DND-41 (cell line): ENCODE data around the gene PLXNA3.

Source experiments
- ATAC-seq: fragments of 200-7000 bp; cut with Tn5 transposase; 3 replicates; pipeline ENCODE4 v1.9.1; 2021; ENCODE audit warnings: low read depth; ENCODE audit not compliant: insufficient read depth
- DNase-seq: peaks from one replicate; pipeline ENCODE4 v3.0.0-alpha.2; 2020
- H2AFZ ChIP-seq: 2 replicates; pipeline ENCODE4 v1.6.0; 2012; ENCODE audit warnings: low read depth, low read length
- H3K27ac ChIP-seq: 2 replicates; pipeline ENCODE4 v1.5.1; 2012; ENCODE audit warnings: low read length, inconsistent platforms
- H3K27me3 ChIP-seq: fragments of 200-600 bp; sonication (generic); 2 replicates; pipeline ENCODE4 v1.6.0; 2012; ENCODE audit warnings: low read length, mild to moderate bottlenecking, inconsistent platforms; ENCODE audit not compliant: insufficient read depth, poor library complexity
- H3K36me3 ChIP-seq: 2 replicates; pipeline ENCODE4 v1.5.1; 2012; ENCODE audit warnings: low read length, inconsistent platforms; ENCODE audit not compliant: insufficient read depth
- H3K4me1 ChIP-seq: 2 replicates; pipeline ENCODE4 v1.5.1; 2012; ENCODE audit warnings: mild to moderate bottlenecking, low read length; ENCODE audit not compliant: insufficient read depth
- H3K4me2 ChIP-seq: 2 replicates; pipeline ENCODE4 v1.6.0; 2012; ENCODE audit warnings: mild to moderate bottlenecking, moderate library complexity, low read length, inconsistent platforms; ENCODE audit not compliant: insufficient read depth
- H3K4me3 ChIP-seq, 2 experiments: fragments of 200-600 bp in 1 of 2; shearing (Covaris generic) in 1 of 2; 2 replicates each; pipeline ENCODE4 v1.5.1; 2012 to 2016; ENCODE audit warnings: inconsistent platforms in 2 of 2, low read length in 2 of 2, mild to moderate bottlenecking in 2 of 2, low read depth in 1 of 2, moderate library complexity in 1 of 2
- H3K79me2 ChIP-seq: 2 replicates; pipeline ENCODE4 v1.6.0; 2012; ENCODE audit warnings: low read length, inconsistent platforms; ENCODE audit not compliant: insufficient read depth
- H3K9ac ChIP-seq: 2 replicates; pipeline ENCODE4 v1.6.0; 2012; ENCODE audit warnings: low read depth, mild to moderate bottlenecking, inconsistent platforms, low read length, moderate library complexity
- H3K9me3 ChIP-seq: 2 replicates; pipeline ENCODE4 v1.5.1; 2012; ENCODE audit warnings: low read length, moderate library complexity, mild to moderate bottlenecking, inconsistent platforms; ENCODE audit not compliant: insufficient read depth, severe bottlenecking
- H4K20me1 ChIP-seq: 2 replicates; pipeline ENCODE4 v1.6.0; 2012; ENCODE audit warnings: low read length; ENCODE audit not compliant: insufficient read depth
- CTCF ChIP-seq: IDR thresholded peaks from 2 replicates; pipeline ENCODE4 v1.5.1; 2012; ENCODE audit warnings: borderline replicate concordance, low read length, moderate library complexity, mild to moderate bottlenecking; ENCODE audit not compliant: poor library complexity, severe bottlenecking; ENCODE audit errors: extremely low read depth
- EZH2 ChIP-seq: IDR thresholded peaks from 3 replicates; pipeline ENCODE4 v1.6.1; 2012; ENCODE audit warnings: borderline replicate concordance, low read depth, mild to moderate bottlenecking, moderate library complexity, low read length, inconsistent platforms; ENCODE audit not compliant: severe bottlenecking

Gene PLXNA3

GRCh38 chrX:154470434-154470833 is 12.4 kb downstream of the PLXNA3 start:
- H3K9me3 ChIP-seq = no peaks in the 10 kb centered on the region
- H3K79me2 ChIP-seq = no peaks in the 10 kb centered on the region
- peaks cover 57% of the 10 kb centered on the region for H3K36me3 ChIP-seq
- H3K4me1 ChIP-seq = no peaks in the 10 kb centered on the region
- DNase-seq = no peak
- TF ChIP-seq CTCF (no peak), EZH2 (no peak)
- H3K4me2 ChIP-seq = no peak overlapping the region
- H3K27me3 ChIP-seq = no peaks in the 10 kb centered on the region
- H2AFZ ChIP-seq = no peak overlapping the region
- no peak overlapping the region for H3K9ac ChIP-seq
- ATAC-seq = no peak
- no peak overlapping the region for H3K4me3 ChIP-seq
- H4K20me1 ChIP-seq = no peaks in the 10 kb centered on the region
- H3K27ac ChIP-seq = no peak overlapping the region

- no peaks in the 10 kb centered on the region for H3K27me3 ChIP-seq
- H3K27ac ChIP-seq = no peak overlapping the region
- TF ChIP-seq EZH2 (no peak), CTCF (no peak)
- no peak overlapping the region for H3K4me3 ChIP-seq
- no peak overlapping the region for H2AFZ ChIP-seq
- H4K20me1 ChIP-seq = no peaks in the 10 kb centered on the region
- H3K9me3 ChIP-seq = no peaks in the 10 kb centered on the region
- H3K79me2 ChIP-seq = no peaks in the 10 kb centered on the region
- peaks cover 51% of the 10 kb centered on the region for H3K36me3 ChIP-seq
- H3K4me2 ChIP-seq = no peak overlapping the region
- H3K4me1 ChIP-seq = no peaks in the 10 kb centered on the region
- DNase-seq (no peak), ATAC-seq (no peak)
- H3K9ac ChIP-seq = no peak overlapping the region
Observed at GRCh38 chrX:154470914-154471568, 13.0 kb downstream of the PLXNA3 start.

- no peak overlapping the region for H3K4me3 ChIP-seq
- TF ChIP-seq CTCF (no peak), EZH2 (no peak)
- no peaks in the 10 kb centered on the region for H4K20me1 ChIP-seq
- H3K79me2 ChIP-seq = no peaks in the 10 kb centered on the region
- H3K4me2 ChIP-seq = no peak overlapping the region
- no peaks in the 10 kb centered on the region for H3K9me3 ChIP-seq
- H3K27ac ChIP-seq = no peak overlapping the region
- no peak overlapping the region for H2AFZ ChIP-seq
- peaks cover 42% of the 10 kb centered on the region for H3K36me3 ChIP-seq
- peaks cover 5% of the 10 kb centered on the region for H3K4me1 ChIP-seq
- no peaks in the 10 kb centered on the region for H3K27me3 ChIP-seq
- DNase-seq (no peak), ATAC-seq (no peak)
- H3K9ac ChIP-seq = no peak overlapping the region
Observed at GRCh38 chrX:154471839-154472684, 14.0 kb downstream of the PLXNA3 start.
